ENCODE results near the gene BOLA1.
A peak's percentile ranks its signal among the peaks of the same experiment; 100 is the strongest.
"Not testable (repeated sequence)": the region's sequence is repeated elsewhere in the genome, so short reads cannot be mapped to it uniquely, and the experiment has no call there.

The BOLA1 gene

GRCh38 chr1:149899460-149900284 is at the start of gene BOLA1:
TSS of gene BOLA1 (plus strand) at chr1:149899568. CDS start at chr1:149900060, 492 bp downstream.
- no peak for DNase-seq (ENCODE audit: low read depth)
- TF ChIP-seq CTCF (conservative IDR thresholded peaks at IDR 0.05; ENCODE audit: low read depth, low read length), result no peak
- H3K4me3 ChIP-seq (ENCODE audit: low read length), result peak within 1 kb of the TSS; percentile 63

DNA sequence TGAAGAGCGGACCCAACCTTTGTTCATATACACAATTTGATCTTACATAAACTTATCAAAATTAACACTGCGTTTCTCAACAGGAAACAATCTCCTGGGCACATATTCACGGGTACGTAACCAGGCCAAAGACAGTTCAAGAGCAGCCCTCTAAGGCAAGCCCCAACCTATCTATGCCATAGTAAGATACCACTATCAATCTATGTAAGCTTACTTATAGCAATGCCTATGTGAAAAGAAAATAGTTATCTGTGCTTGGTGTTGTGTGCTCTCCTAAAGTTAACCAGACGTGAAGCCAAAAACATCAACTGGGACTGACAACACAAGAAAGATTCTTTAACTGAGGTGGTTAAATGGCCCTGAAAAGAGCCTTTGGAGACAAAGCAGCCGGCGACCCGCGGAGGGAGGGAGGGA is 49.4 kb upstream of the BOLA1 start:
- TF ChIP-seq CTCF (conservative IDR thresholded peaks at IDR 0.05; ENCODE audit: low read depth, low read length), result no peak
- peak overlapping the region; percentile 67 for H3K4me3 ChIP-seq (ENCODE audit: low read length)
- DNase-seq (ENCODE audit: low read depth), result no peak

DNA sequence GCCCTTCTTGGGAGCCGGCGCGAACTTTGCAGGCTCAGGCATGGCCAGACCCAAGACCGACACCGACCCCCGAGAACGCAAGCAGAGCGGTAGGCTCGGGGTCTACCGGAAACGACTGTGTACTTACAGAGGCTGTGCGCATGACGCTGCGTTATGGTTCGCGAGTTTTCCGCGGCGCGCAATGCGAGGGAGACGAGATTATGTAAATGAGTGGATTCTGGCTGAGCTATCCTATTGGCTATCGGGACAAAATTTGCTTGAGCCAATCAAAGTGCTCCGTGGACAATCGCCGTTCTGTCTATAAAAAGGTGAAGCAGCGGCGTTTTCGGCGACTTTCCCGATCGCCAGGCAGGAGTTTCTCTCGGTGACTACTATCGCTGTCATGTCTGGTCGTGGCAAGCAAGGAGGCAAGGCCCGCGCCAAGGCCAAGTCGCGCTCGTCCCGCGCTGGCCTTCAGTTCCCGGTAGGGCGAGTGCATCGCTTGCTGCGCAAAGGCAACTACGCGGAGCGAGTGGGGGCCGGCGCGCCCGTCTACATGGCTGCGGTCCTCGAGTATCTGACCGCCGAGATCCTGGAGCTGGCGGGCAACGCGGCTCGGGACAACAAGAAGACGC is 48.5 kb upstream of the BOLA1 start:
- not testable (repeated sequence) for DNase-seq (ENCODE audit: low read depth); H3K4me3 ChIP-seq (ENCODE audit: low read length)

- not testable (repeated sequence) for H3K4me3 ChIP-seq (ENCODE audit: low read length); DNase-seq (ENCODE audit: low read depth)
Observed at GRCh38 chr1:149851585-149852213, 47.7 kb upstream of the BOLA1 start.

- not testable (repeated sequence) for H3K4me3 ChIP-seq (ENCODE audit: low read length); DNase-seq (ENCODE audit: low read depth)
Observed at GRCh38 chr1:149852263-149852662, 47.1 kb upstream of the BOLA1 start.

DNA sequence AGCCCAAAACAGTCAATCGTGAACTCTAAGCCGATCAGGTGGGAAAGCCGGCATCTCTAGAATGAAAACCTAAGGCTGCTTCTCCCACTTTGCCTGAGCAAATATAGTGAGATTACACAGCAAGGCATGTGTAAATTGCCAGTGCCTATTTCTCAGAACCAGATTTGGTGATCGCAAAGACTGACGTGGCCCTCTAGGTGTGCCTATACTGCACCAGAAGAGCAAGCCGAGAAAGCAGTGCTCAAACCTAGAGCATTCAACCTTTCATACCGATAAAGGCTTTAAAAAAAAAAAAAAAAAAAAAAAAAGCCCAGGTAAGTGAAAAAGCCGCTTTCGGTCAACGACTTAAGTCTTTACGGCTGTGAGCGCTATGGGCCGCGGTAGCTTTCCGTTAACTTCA is 39.1 kb upstream of the BOLA1 start:
- not testable (repeated sequence) for H3K4me3 ChIP-seq (ENCODE audit: low read length); DNase-seq (ENCODE audit: low read depth)

DNA sequence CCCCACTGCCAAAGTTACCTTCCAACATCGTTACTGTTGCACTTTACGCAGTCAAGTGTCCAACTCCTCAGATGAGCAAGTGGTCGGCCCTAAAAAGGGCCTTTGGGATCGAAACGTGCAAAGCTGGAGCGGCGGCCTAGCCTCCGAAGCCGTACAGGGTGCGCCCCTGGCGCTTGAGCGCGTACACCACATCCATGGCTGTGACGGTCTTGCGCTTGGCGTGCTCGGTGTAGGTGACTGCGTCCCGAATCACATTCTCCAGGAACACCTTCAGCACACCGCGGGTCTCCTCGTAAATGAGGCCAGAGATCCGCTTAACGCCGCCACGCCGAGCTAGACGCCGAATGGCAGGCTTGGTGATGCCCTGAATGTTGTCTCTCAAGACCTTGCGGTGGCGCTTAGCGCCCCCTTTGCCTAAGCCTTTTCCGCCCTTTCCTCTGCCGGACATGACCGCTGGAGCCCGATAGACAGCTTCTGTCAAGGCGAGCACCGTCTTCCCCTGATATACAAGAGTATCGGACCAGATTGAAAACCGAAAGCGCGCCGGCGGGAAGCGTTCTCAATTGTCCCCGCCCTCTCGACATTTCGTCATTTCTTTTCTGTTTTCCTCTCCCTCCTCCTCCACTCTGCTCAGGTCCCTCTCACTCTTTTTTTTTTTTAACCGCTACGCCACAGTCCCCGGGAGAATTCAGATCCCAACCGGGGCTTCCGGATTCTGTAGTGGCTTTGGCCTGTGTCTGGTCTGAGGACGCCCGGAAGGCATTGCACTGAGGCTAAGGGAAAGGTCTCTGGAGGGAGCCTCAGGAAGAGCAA is 38.5 kb upstream of the BOLA1 start:
- not testable (repeated sequence) for H3K4me3 ChIP-seq (ENCODE audit: low read length); DNase-seq (ENCODE audit: low read depth)

- H3K4me3 ChIP-seq (ENCODE audit: low read length); DNase-seq (ENCODE audit: low read depth): not testable (repeated sequence)
Observed at GRCh38 chr1:149861497-149862054, 37.8 kb upstream of the BOLA1 start.

DNA sequence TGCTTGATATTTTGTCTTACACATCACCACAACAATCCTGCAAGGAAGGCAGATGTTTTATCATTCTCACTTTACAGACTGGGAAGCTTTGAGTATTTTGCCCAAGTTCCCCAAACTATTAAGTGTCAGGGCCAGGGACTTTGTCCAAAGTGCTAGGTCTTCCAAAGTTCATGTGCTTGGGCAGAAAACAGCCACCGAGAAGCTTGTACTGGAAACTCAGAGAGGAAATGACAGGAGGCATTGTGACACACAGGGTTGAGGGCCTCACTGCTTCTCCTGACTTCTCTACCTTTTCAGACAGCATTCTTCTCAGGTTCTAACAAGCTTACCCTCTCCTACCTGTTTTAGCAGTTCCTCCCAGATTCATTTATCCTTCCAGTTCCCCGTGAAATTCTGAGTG is 32.5 kb upstream of the BOLA1 start:
- H3K4me3 ChIP-seq (ENCODE audit: low read length); DNase-seq (ENCODE audit: low read depth): not testable (repeated sequence)

GRCh38 chr1:149873060-149873459 is 26.3 kb upstream of the BOLA1 start:
- not testable (repeated sequence) for H3K4me3 ChIP-seq (ENCODE audit: low read length); DNase-seq (ENCODE audit: low read depth)
